Osteocyte (in vitro differentiated cells): ENCODE data around the gene HMGA1. TPM values are rescaled to one million over a fixed set of nuclear protein-coding genes. Genes with fewer than 3 reads are reported as not detected.

ENCODE experiments used
- DNase-seq: peaks from one replicate; pipeline ENCODE4 v3.0.0; 2021; ENCODE audit warnings: mixed read lengths; ENCODE audit not compliant: unreplicated experiment; ENCODE audit errors: extremely low spot score
- H3K27ac Mint-ChIP-seq: one replicate; pipeline ENCODE4 v1.8.0; 2021; ENCODE audit warnings: mild to moderate bottlenecking, mixed read lengths; ENCODE audit not compliant: unreplicated experiment
- H3K27me3 Mint-ChIP-seq: one replicate; pipeline ENCODE4 v1.8.0; 2021; ENCODE audit warnings: mixed read lengths; ENCODE audit not compliant: unreplicated experiment
- H3K36me3 Mint-ChIP-seq: one replicate; pipeline ENCODE4 v1.8.0; 2021; ENCODE audit warnings: mixed read lengths; ENCODE audit not compliant: unreplicated experiment
- H3K4me1 Mint-ChIP-seq: one replicate; pipeline ENCODE4 v1.8.0; 2021; ENCODE audit warnings: mixed read lengths; ENCODE audit not compliant: unreplicated experiment
- H3K4me3 Mint-ChIP-seq: one replicate; pipeline ENCODE4 v1.8.0; 2021; ENCODE audit warnings: mild to moderate bottlenecking, moderate library complexity, mixed read lengths; ENCODE audit not compliant: unreplicated experiment
- H3K9me3 Mint-ChIP-seq: one replicate; pipeline ENCODE4 v1.8.0; 2021; ENCODE audit warnings: mixed read lengths; ENCODE audit not compliant: unreplicated experiment
- CTCF ChIP-seq: fragments of 200-600 bp; sonication (generic); IDR thresholded peaks from 2 replicates; pipeline ENCODE4 v1.5.0; 2021; ENCODE audit warnings: antibody characterized with exemption, mild to moderate bottlenecking, moderate library complexity
- microRNA-seq: library from miRNA; unstranded; fragments of <30 nt; microRNA quantifications from one replicate; pipeline ENCODE4 v1.1.0, GENCODE V29; 2020; ENCODE audit not compliant: unreplicated experiment
- total RNA-seq: library from RNA; stranded (reverse); gene quantifications from 2 replicates; pipeline ENCODE4 v1.2.1, GENCODE V29; 2021

Gene HMGA1
- total RNA-seq, 1 donor from 2014 or later: 89.0 TPM

GRCh38 chr6:34295721-34296120 is 59.0 kb downstream of the HMGA1 start:
- no peak for DNase-seq
- H3K27ac Mint-ChIP-seq: no peak overlapping the region

More at GRCh38 chr6:34295721-34296120, 59.0 kb downstream of the HMGA1 start:
- no peak for TF ChIP-seq CTCF
- Mint-ChIP-seq H3K4me1 (peaks cover 5% of the 10 kb centered on the region), H3K36me3 (peaks cover 19% of the 10 kb centered on the region), H3K4me3 (no peak overlapping the region), H3K9me3 (no peaks in the 10 kb centered on the region), H3K27me3 (no peaks in the 10 kb centered on the region)

Small RNA genes lying within 50 kb of the gene (microRNA-seq; reads per million reads assigned to microRNA genes)
- not detected for gene MIR6835

Other genes with a start within 250 kb of the HMGA1 start
- 0.18 and 0.40 TPM in 2 replicates for gene GRM4, start 90.8 kb upstream of the HMGA1 start, total RNA-seq
- gene SMIM29, start 12.1 kb downstream of the HMGA1 start, total RNA-seq: 23.2 and 23.4 TPM in 2 replicates
- gene NUDT3, start 155.8 kb downstream of the HMGA1 start, total RNA-seq: 32.0 and 33.1 TPM in 2 replicates
- gene RPS10, start 189.2 kb downstream of the HMGA1 start, total RNA-seq: 996 and 1,026 TPM in 2 replicates
- not detected in 2 replicates for gene PACSIN1, start 229.2 kb downstream of the HMGA1 start, total RNA-seq